ENCODE measurements around the gene SPRY1. TPM values are rescaled to one million over a fixed set of nuclear protein-coding genes. Genes with fewer than 3 reads are reported as not detected.

The SPRY1 gene
- total RNA-seq, 1 donor from 2014 or later = 43.7 TPM

- no peak for DNase-seq
These were observed 50.4 kb downstream of the SPRY1 start for GRCh38 chr4:123446865-123447474.

GRCh38 chr4:123449362-123449761 lies 52.8 kb downstream of the SPRY1 start:
- DNase-seq = no peak

- peak; percentile 34 for DNase-seq
These were observed 53.2 kb downstream of the SPRY1 start for GRCh38 chr4:123449780-123450179.

- DNase-seq = no peak
These were observed 53.8 kb downstream of the SPRY1 start for GRCh38 chr4:123450393-123450792.

GRCh38 chr4:123452616-123453015 lies 56.0 kb downstream of the SPRY1 start:
- DNase-seq = peak; percentile 70

GRCh38 chr4:123453061-123453680 lies 56.6 kb downstream of the SPRY1 start:
- no peak for DNase-seq
